ENCODE measurements around the gene CCDC112. TPM values are rescaled to one million over a fixed set of nuclear protein-coding genes. Genes with fewer than 3 reads are reported as not detected.

The CCDC112 gene
- total RNA-seq, 2 experiments from 2014 or later: 3.1 to 3.9 TPM

GRCh38 chr5:115335301-115335700 lies 38.8 kb upstream of the CCDC112 start:
- Histone ChIP-seq H3K27me3 (ENCODE audit: control insufficient read depth in 1 of 2, insufficient read depth in 2 of 2, low read length in 2 of 2) (peaks cover 0 to 6% of the 10 kb centered on the region in 2 experiments), H3K27ac (ENCODE audit: low read depth in 1 of 2, low read length in 2 of 2) (no peak overlapping the region), H3K36me3 (ENCODE audit: insufficient read depth, low read length) (no peaks in the 10 kb centered on the region), H3K9me3 (ENCODE audit: control insufficient read depth in 1 of 2, insufficient read depth in 1 of 2, low read length in 2 of 2) (no peaks in the 10 kb centered on the region), H3K4me1 (ENCODE audit: insufficient read depth, low read length) (no peaks in the 10 kb centered on the region), H3K4me3 (ENCODE audit: low read length) (no peak overlapping the region)
- H3K27me3 Mint-ChIP-seq: peaks cover 29% of the 10 kb centered on the region
- DNase-seq (no peak), ATAC-seq (ENCODE audit: poor library complexity) (no peak)
- intact Hi-C loops (cut with DNase I, micrococcal nuclease): no loop called here
- no peaks in the 10 kb centered on the region for H3K4me1 Mint-ChIP-seq (ENCODE audit: low read depth)
- no peak for TF ChIP-seq CTCF (IDR thresholded peaks at IDR 0.05)
- H3K4me3 Mint-ChIP-seq: no peak overlapping the region
- H3K9me3 Mint-ChIP-seq: no peaks in the 10 kb centered on the region
- H3K36me3 Mint-ChIP-seq (ENCODE audit: low read depth): no peaks in the 10 kb centered on the region
- ChIA-PET POLR2A (no interaction called here), CTCF (interaction anchor here (0.6 kb wide), 1 partner anchor 235 kb away, joined by 3 read pairs; no protein-coding TSS in a partner anchor)
- H3K27ac Mint-ChIP-seq: no peak overlapping the region

GRCh38 chr5:115333164-115333563 lies 36.7 kb upstream of the CCDC112 start:
- POLR2A ChIA-PET: no interaction called here
- intact Hi-C loops (cut with DNase I, micrococcal nuclease): no loop called here
- H3K4me3 Mint-ChIP-seq: no peak overlapping the region
- ATAC-seq (ENCODE audit: poor library complexity) (no peak), DNase-seq (peak in 1 of 14 experiments; percentile 26)
- no peak overlapping the region for H3K4me3 ChIP-seq (ENCODE audit: low read length)
- H3K9me3 ChIP-seq (ENCODE audit: control insufficient read depth in 1 of 2, insufficient read depth in 1 of 2, low read length in 2 of 2): no peaks in the 10 kb centered on the region
- H3K36me3 Mint-ChIP-seq (ENCODE audit: low read depth): no peaks in the 10 kb centered on the region
- CTCF ChIA-PET: no interaction called here
- H3K27me3 ChIP-seq (ENCODE audit: control insufficient read depth in 1 of 2, insufficient read depth in 2 of 2, low read length in 2 of 2): peaks cover 0 to 6% of the 10 kb centered on the region in 2 experiments
- H3K27me3 Mint-ChIP-seq: peaks cover 14% of the 10 kb centered on the region
- H3K27ac ChIP-seq (ENCODE audit: low read depth in 1 of 2, low read length in 2 of 2): no peak overlapping the region
- no peaks in the 10 kb centered on the region for H3K4me1 Mint-ChIP-seq (ENCODE audit: low read depth)
- no peaks in the 10 kb centered on the region for H3K9me3 Mint-ChIP-seq
- no peak for TF ChIP-seq CTCF (IDR thresholded peaks at IDR 0.05)
- no peaks in the 10 kb centered on the region for H3K4me1 ChIP-seq (ENCODE audit: insufficient read depth, low read length)
- no peak overlapping the region for H3K27ac Mint-ChIP-seq
- H3K36me3 ChIP-seq (ENCODE audit: insufficient read depth, low read length): no peaks in the 10 kb centered on the region

- intact Hi-C loops (cut with DNase I, micrococcal nuclease): no loop called here
- no peaks in the 10 kb centered on the region for H3K36me3 ChIP-seq (ENCODE audit: insufficient read depth, low read length)
- ChIA-PET POLR2A (no interaction called here), CTCF (no interaction called here)
- Mint-ChIP-seq H3K27me3 (peaks cover 16% of the 10 kb centered on the region), H3K9me3 (no peaks in the 10 kb centered on the region), H3K4me1 (ENCODE audit: low read depth) (no peaks in the 10 kb centered on the region), H3K36me3 (ENCODE audit: low read depth) (no peaks in the 10 kb centered on the region), H3K4me3 (no peak overlapping the region), H3K27ac (no peak overlapping the region)
- no peak for DNase-seq
- no peaks in the 10 kb centered on the region for H3K9me3 ChIP-seq (ENCODE audit: control insufficient read depth in 1 of 2, insufficient read depth in 1 of 2, low read length in 2 of 2)
- H3K4me1 ChIP-seq (ENCODE audit: insufficient read depth, low read length): no peaks in the 10 kb centered on the region
- ATAC-seq (ENCODE audit: poor library complexity): no peak
- no peaks in the 10 kb centered on the region for H3K27me3 ChIP-seq (ENCODE audit: control insufficient read depth in 1 of 2, insufficient read depth in 2 of 2, low read length in 2 of 2)
- no peak overlapping the region for H3K4me3 ChIP-seq (ENCODE audit: low read length)
- no peak overlapping the region for H3K27ac ChIP-seq (ENCODE audit: low read depth in 1 of 2, low read length in 2 of 2)
- TF ChIP-seq CTCF (IDR thresholded peaks at IDR 0.05): no peak
Observed at GRCh38 chr5:115330830-115331229, 34.4 kb upstream of the CCDC112 start.

Measured in CD4-positive, alpha-beta T cell (primary cell).